ENCODE data around the gene HCRTR1. TPM values are rescaled to one million over a fixed set of nuclear protein-coding genes. Genes with fewer than 3 reads are reported as not detected.

The HCRTR1 gene
- total RNA-seq, 5 donors from 2014 or later (not counting 1 experiment from before 2014, with no cell fraction given), result not detected

- Histone ChIP-seq H3K9me3 (no peaks in the 10 kb centered on the region), H3K4me3 (ENCODE audit: control insufficient read depth in 1 of 2, extremely low read depth in 1 of 2, low read length in 1 of 2) (no peak within 1 kb of the TSS), H3K4me1 (ENCODE audit: control insufficient read depth in 1 of 2, extremely low read depth in 1 of 2, insufficient read depth in 2 of 2, low read length in 2 of 2) (peaks cover 0 to 6% of the 10 kb centered on the region in 2 experiments), H3K27me3 (replicated peaks in 1 of 2; ENCODE audit: control insufficient read depth in 2 of 2, extremely low read depth in 1 of 2, insufficient read depth in 2 of 2, low read length in 1 of 2) (peaks cover 0 to 59% of the 10 kb centered on the region in 2 experiments), H3K36me3 (ENCODE audit: control insufficient read depth in 2 of 2, extremely low read depth in 1 of 2, insufficient read depth in 1 of 2, low read length in 1 of 2) (no peaks in the 10 kb centered on the region), H3K27ac (ENCODE audit: low read length) (no peak within 1 kb of the TSS)
- peaks cover 0 to 19% of the 10 kb centered on the region in 2 donors for H3K27me3 Mint-ChIP-seq
- peaks cover 0 to 13% (median 5%) of the 10 kb centered on the region in 3 donors for H3K4me1 Mint-ChIP-seq
- H3K36me3 Mint-ChIP-seq, result no peaks in the 10 kb centered on the region
- H3K9me3 Mint-ChIP-seq, result no peaks in the 10 kb centered on the region
- DNase-seq (peak in 1 of 35 experiments; percentile 2), ATAC-seq (replicated peaks in 1 of 4) (peak in 3 of 4 experiments; percentile 26 to 28 (median 27))
- WGBS (ENCODE audit: insufficient coverage), result 22% methylated on average over 13 of the region's 25 CpGs
- CTCF ChIA-PET, result no interaction called here
- no peak within 1 kb of the TSS for H3K4me3 Mint-ChIP-seq
- POLR2A ChIA-PET, result no interaction called here
- no peak within 1 kb of the TSS for H3K27ac Mint-ChIP-seq
Observed at GRCh38 chr1:31576201-31576669, 41.3 kb upstream of the HCRTR1 start, which contains the start of gene TINAGL1. Gene TINAGL1 (plus strand): TSS chr1:31576515. CDS start chr1:31577149, 634 bp downstream.

GRCh38 chr1:31576743-31577455 is 40.6 kb upstream of the HCRTR1 start:
- no peaks in the 10 kb centered on the region for H3K9me3 ChIP-seq
- no peak overlapping the region for H3K4me3 ChIP-seq (ENCODE audit: control insufficient read depth in 1 of 2, extremely low read depth in 1 of 2, low read length in 1 of 2)
- Mint-ChIP-seq H3K4me1 (peaks cover 0 to 13% (median 5%) of the 10 kb centered on the region in 3 donors), H3K27me3 (peaks cover 0 to 19% of the 10 kb centered on the region in 2 donors), H3K36me3 (no peaks in the 10 kb centered on the region), H3K27ac (no peak overlapping the region), H3K4me3 (no peak overlapping the region), H3K9me3 (no peaks in the 10 kb centered on the region)
- POLR2A ChIA-PET, result no interaction called here
- peaks cover 0 to 6% of the 10 kb centered on the region in 2 experiments for H3K4me1 ChIP-seq (ENCODE audit: control insufficient read depth in 1 of 2, extremely low read depth in 1 of 2, insufficient read depth in 2 of 2, low read length in 2 of 2)
- ATAC-seq (replicated peaks in 1 of 4) (no peak), DNase-seq (peak in 1 of 35 experiments; percentile 2)
- no peak overlapping the region for H3K27ac ChIP-seq (ENCODE audit: low read length)
- WGBS (ENCODE audit: insufficient coverage), result 90% methylated on average over 26 of the region's 27 CpGs
- peaks cover 0 to 57% of the 10 kb centered on the region in 2 experiments for H3K27me3 ChIP-seq (replicated peaks in 1 of 2; ENCODE audit: control insufficient read depth in 2 of 2, extremely low read depth in 1 of 2, insufficient read depth in 2 of 2, low read length in 1 of 2)
- no peaks in the 10 kb centered on the region for H3K36me3 ChIP-seq (ENCODE audit: control insufficient read depth in 2 of 2, extremely low read depth in 1 of 2, insufficient read depth in 1 of 2, low read length in 1 of 2)
- CTCF ChIA-PET, result no interaction called here

GRCh38 chr1:31577515-31578192 is 39.8 kb upstream of the HCRTR1 start:
- no peaks in the 10 kb centered on the region for H3K36me3 ChIP-seq (ENCODE audit: control insufficient read depth in 2 of 2, extremely low read depth in 1 of 2, insufficient read depth in 1 of 2, low read length in 1 of 2)
- WGBS (ENCODE audit: insufficient coverage), result 71% methylated on average over 4 of the region's 6 CpGs
- Mint-ChIP-seq H3K9me3 (no peaks in the 10 kb centered on the region), H3K4me1 (peaks cover 0 to 13% (median 5%) of the 10 kb centered on the region in 3 donors), H3K36me3 (no peaks in the 10 kb centered on the region), H3K4me3 (no peak overlapping the region), H3K27me3 (peaks cover 0 to 19% of the 10 kb centered on the region in 2 donors), H3K27ac (no peak overlapping the region)
- ChIA-PET CTCF (interaction anchor here in 1 of 2 donors (0.7 kb wide), 1 partner anchor 368 kb away, joined by 3 read pairs; no protein-coding TSS in a partner anchor), POLR2A (interaction anchor here in 1 of 2 donors (0.8 kb wide), 1 partner anchor 31 kb away, joined by 12 read pairs; no protein-coding TSS in a partner anchor)
- no peak overlapping the region for H3K4me3 ChIP-seq (ENCODE audit: control insufficient read depth in 1 of 2, extremely low read depth in 1 of 2, low read length in 1 of 2)
- peaks cover 0 to 6% of the 10 kb centered on the region in 2 experiments for H3K4me1 ChIP-seq (ENCODE audit: control insufficient read depth in 1 of 2, extremely low read depth in 1 of 2, insufficient read depth in 2 of 2, low read length in 2 of 2)
- DNase-seq (no peak), ATAC-seq (replicated peaks in 1 of 4) (no peak)
- H3K9me3 ChIP-seq, result no peaks in the 10 kb centered on the region
- no peak overlapping the region for H3K27ac ChIP-seq (ENCODE audit: low read length)
- peaks cover 0 to 55% of the 10 kb centered on the region in 2 experiments for H3K27me3 ChIP-seq (replicated peaks in 1 of 2; ENCODE audit: control insufficient read depth in 2 of 2, extremely low read depth in 1 of 2, insufficient read depth in 2 of 2, low read length in 1 of 2)

GRCh38 chr1:31579374-31579773 is 38.1 kb upstream of the HCRTR1 start:
- H3K9me3 Mint-ChIP-seq, result no peaks in the 10 kb centered on the region
- CTCF ChIA-PET, result no interaction called here

GRCh38 chr1:31580513-31580870 is 37.0 kb upstream of the HCRTR1 start:
- peaks cover 0 to 13% (median 5%) of the 10 kb centered on the region in 3 donors for H3K4me1 Mint-ChIP-seq
- ATAC-seq (replicated peaks in 1 of 4), result no peak
- peaks cover 0 to 36% of the 10 kb centered on the region in 2 experiments for H3K27me3 ChIP-seq (replicated peaks in 1 of 2; ENCODE audit: control insufficient read depth in 2 of 2, extremely low read depth in 1 of 2, insufficient read depth in 2 of 2, low read length in 1 of 2)
- no peaks in the 10 kb centered on the region for H3K36me3 Mint-ChIP-seq
- no peak overlapping the region for H3K27ac Mint-ChIP-seq
- ChIA-PET CTCF (interaction anchor here in 1 of 2 donors (0.6 kb wide), 1 partner anchor 1772 kb away, joined by 6 read pairs; no protein-coding TSS in a partner anchor), POLR2A (no interaction called here)
- no peak overlapping the region for H3K4me3 Mint-ChIP-seq
- 81% methylated on average over 4 of the region's 5 CpGs for WGBS (ENCODE audit: insufficient coverage)
- DNase-seq, result no peak
- no peaks in the 10 kb centered on the region for H3K9me3 ChIP-seq
- peaks cover 0 to 13% of the 10 kb centered on the region in 2 donors for H3K27me3 Mint-ChIP-seq
- H3K36me3 ChIP-seq (ENCODE audit: control insufficient read depth in 2 of 2, extremely low read depth in 1 of 2, insufficient read depth in 1 of 2, low read length in 1 of 2), result no peaks in the 10 kb centered on the region
- H3K9me3 Mint-ChIP-seq, result no peaks in the 10 kb centered on the region
- H3K4me1 ChIP-seq (ENCODE audit: control insufficient read depth in 1 of 2, extremely low read depth in 1 of 2, insufficient read depth in 2 of 2, low read length in 2 of 2), result peaks cover 0 to 6% of the 10 kb centered on the region in 2 experiments
- H3K27ac ChIP-seq (ENCODE audit: low read length), result no peak overlapping the region
- H3K4me3 ChIP-seq (ENCODE audit: control insufficient read depth in 1 of 2, extremely low read depth in 1 of 2, low read length in 1 of 2), result no peak overlapping the region

More at GRCh38 chr1:31579374-31579773, 38.1 kb upstream of the HCRTR1 start:
- H3K9me3 ChIP-seq, result no peaks in the 10 kb centered on the region
- no peak overlapping the region for H3K4me3 Mint-ChIP-seq
- no peaks in the 10 kb centered on the region for H3K36me3 Mint-ChIP-seq
- POLR2A ChIA-PET, result no interaction called here
- no peak overlapping the region for H3K4me3 ChIP-seq (ENCODE audit: control insufficient read depth in 1 of 2, extremely low read depth in 1 of 2, low read length in 1 of 2)
- H3K27me3 Mint-ChIP-seq, result peaks cover 0 to 15% of the 10 kb centered on the region in 2 donors
- H3K4me1 Mint-ChIP-seq, result peaks cover 0 to 13% (median 5%) of the 10 kb centered on the region in 3 donors
- H3K4me1 ChIP-seq (ENCODE audit: control insufficient read depth in 1 of 2, extremely low read depth in 1 of 2, insufficient read depth in 2 of 2, low read length in 2 of 2), result peaks cover 0 to 6% of the 10 kb centered on the region in 2 experiments
- no peak overlapping the region for H3K27ac Mint-ChIP-seq
- WGBS (ENCODE audit: insufficient coverage), result no CpG with 5 or more reads among the region's 5 CpGs
- H3K27ac ChIP-seq (ENCODE audit: low read length), result no peak overlapping the region
- no peak for ATAC-seq (replicated peaks in 1 of 4)
- peaks cover 0 to 40% of the 10 kb centered on the region in 2 experiments for H3K27me3 ChIP-seq (replicated peaks in 1 of 2; ENCODE audit: control insufficient read depth in 2 of 2, extremely low read depth in 1 of 2, insufficient read depth in 2 of 2, low read length in 1 of 2)
- no peak for DNase-seq
- no peaks in the 10 kb centered on the region for H3K36me3 ChIP-seq (ENCODE audit: control insufficient read depth in 2 of 2, extremely low read depth in 1 of 2, insufficient read depth in 1 of 2, low read length in 1 of 2)

- Histone ChIP-seq H3K27ac (ENCODE audit: low read length) (no peak overlapping the region), H3K36me3 (ENCODE audit: control insufficient read depth in 2 of 2, extremely low read depth in 1 of 2, insufficient read depth in 1 of 2, low read length in 1 of 2) (no peaks in the 10 kb centered on the region), H3K9me3 (no peaks in the 10 kb centered on the region), H3K4me1 (ENCODE audit: control insufficient read depth in 1 of 2, extremely low read depth in 1 of 2, insufficient read depth in 2 of 2, low read length in 2 of 2) (peaks cover 0 to 5% of the 10 kb centered on the region in 2 experiments), H3K27me3 (replicated peaks in 1 of 2; ENCODE audit: control insufficient read depth in 2 of 2, extremely low read depth in 1 of 2, insufficient read depth in 2 of 2, low read length in 1 of 2) (peaks cover 0 to 32% of the 10 kb centered on the region in 2 experiments), H3K4me3 (ENCODE audit: control insufficient read depth in 1 of 2, extremely low read depth in 1 of 2, low read length in 1 of 2) (no peak overlapping the region)
- H3K27me3 Mint-ChIP-seq, result peaks cover 0 to 10% of the 10 kb centered on the region in 2 donors
- H3K4me3 Mint-ChIP-seq, result no peak overlapping the region
- 73% methylated on average over 15 of the region's 15 CpGs for WGBS (ENCODE audit: insufficient coverage)
- no peak overlapping the region for H3K27ac Mint-ChIP-seq
- H3K36me3 Mint-ChIP-seq, result no peaks in the 10 kb centered on the region
- ATAC-seq (replicated peaks in 1 of 4) (no peak), DNase-seq (no peak)
- POLR2A ChIA-PET, result interaction anchor here in 1 of 2 donors (0.6 kb wide), 1 partner anchor 1143 kb away, joined by 3 read pairs; no protein-coding TSS in a partner anchor
- H3K4me1 Mint-ChIP-seq, result peaks cover 0 to 12% (median 5%) of the 10 kb centered on the region in 3 donors
- H3K9me3 Mint-ChIP-seq, result no peaks in the 10 kb centered on the region
- CTCF ChIA-PET, result interaction anchor here in 1 of 2 donors (0.6 kb wide), 1 partner anchor 1771 kb away, joined by 6 read pairs; no protein-coding TSS in a partner anchor
Observed at GRCh38 chr1:31580891-31581603, 36.4 kb upstream of the HCRTR1 start.

Data from T-cell (primary cell).